GM12875 (cell line): ENCODE measurements around the gene PRKAB1.

Experiments
- H3K4me3 ChIP-seq: one replicate; pipeline ENCODE4 v1.5.1; 2011; ENCODE audit warnings: low read depth, low read length, control low read depth
- TF ChIP-seq, protein P1 (sequence below): IDR thresholded peaks from 2 replicates; pipeline ENCODE4 v1.5.1; 2011; ENCODE audit warnings: low read depth, mild to moderate bottlenecking, control low read depth, inconsistent platforms, low read length, moderate library complexity, borderline replicate concordance; ENCODE audit not compliant: insufficient read depth

The PRKAB1 gene

DNA sequence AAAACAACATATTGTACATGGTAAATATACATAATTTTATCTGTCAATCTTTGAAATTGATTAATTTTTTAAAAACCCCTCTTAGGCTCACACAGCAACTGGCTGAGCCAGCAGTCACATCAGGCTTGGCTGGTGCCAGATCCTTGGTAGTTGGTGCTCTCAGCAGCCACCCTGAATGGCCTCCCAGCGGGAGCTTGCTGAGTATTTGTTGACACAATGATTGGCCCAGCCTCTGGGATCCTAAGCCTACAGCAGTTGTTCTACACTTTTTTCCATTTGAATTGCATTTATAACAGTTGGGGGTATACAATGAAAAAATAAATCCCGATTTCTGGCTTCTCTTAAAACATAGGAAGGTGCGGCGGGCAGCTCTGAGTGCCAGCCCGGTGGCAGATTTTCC is 11.1 kb downstream of the PRKAB1 start:
- TF ChIP-seq, protein P1, sequence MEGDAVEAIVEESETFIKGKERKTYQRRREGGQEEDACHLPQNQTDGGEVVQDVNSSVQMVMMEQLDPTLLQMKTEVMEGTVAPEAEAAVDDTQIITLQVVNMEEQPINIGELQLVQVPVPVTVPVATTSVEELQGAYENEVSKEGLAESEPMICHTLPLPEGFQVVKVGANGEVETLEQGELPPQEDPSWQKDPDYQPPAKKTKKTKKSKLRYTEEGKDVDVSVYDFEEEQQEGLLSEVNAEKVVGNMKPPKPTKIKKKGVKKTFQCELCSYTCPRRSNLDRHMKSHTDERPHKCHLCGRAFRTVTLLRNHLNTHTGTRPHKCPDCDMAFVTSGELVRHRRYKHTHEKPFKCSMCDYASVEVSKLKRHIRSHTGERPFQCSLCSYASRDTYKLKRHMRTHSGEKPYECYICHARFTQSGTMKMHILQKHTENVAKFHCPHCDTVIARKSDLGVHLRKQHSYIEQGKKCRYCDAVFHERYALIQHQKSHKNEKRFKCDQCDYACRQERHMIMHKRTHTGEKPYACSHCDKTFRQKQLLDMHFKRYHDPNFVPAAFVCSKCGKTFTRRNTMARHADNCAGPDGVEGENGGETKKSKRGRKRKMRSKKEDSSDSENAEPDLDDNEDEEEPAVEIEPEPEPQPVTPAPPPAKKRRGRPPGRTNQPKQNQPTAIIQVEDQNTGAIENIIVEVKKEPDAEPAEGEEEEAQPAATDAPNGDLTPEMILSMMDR, result no peak

DNA sequence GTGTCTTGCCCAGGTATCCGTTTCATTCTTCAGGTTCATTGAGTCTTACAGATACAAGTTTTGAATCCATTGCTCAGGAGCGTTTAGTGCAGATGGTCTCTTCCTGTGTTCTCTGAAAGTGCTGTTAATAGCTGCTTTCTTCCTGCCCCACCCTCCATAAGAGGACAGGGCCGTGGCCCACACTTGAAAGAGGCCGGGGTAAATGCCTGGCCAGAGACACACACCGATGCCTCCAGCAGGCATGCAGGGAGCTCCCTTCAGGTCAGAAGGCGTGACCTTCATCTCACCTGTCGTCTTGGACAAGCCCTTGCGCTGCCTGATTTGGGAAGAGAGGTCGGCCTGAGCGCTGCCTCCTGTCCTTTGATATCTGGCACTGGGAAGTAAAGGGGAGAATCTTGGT is 11.6 kb downstream of the PRKAB1 start:
- TF ChIP-seq, protein P1, result no peak
- no peak overlapping the region for H3K4me3 ChIP-seq

More for the DNA sequence above, 11.1 kb downstream of the PRKAB1 start:
- no peak overlapping the region for H3K4me3 ChIP-seq

DNA sequence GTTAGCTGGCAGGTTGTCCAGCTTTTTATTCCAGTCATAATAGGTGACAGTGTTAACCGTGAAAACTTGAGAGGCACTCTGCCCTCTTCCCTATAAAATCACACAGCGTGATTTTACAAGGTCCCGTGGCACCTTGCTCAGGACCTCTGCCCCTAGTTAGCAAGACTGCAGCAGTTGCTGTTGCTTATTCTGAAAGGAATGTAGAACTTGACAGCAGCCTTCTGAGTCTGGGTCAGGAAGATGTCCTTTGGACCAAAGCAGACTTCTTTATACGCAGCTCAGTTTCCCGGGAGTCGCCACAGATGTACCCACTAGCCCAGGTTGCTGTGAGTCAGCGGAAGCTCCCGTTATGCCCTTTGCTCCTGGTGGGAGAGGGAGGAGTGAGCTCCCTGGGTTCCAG is 13.2 kb downstream of the PRKAB1 start:
- H3K4me3 ChIP-seq, result no peak overlapping the region
- TF ChIP-seq, protein P1, result no peak

DNA sequence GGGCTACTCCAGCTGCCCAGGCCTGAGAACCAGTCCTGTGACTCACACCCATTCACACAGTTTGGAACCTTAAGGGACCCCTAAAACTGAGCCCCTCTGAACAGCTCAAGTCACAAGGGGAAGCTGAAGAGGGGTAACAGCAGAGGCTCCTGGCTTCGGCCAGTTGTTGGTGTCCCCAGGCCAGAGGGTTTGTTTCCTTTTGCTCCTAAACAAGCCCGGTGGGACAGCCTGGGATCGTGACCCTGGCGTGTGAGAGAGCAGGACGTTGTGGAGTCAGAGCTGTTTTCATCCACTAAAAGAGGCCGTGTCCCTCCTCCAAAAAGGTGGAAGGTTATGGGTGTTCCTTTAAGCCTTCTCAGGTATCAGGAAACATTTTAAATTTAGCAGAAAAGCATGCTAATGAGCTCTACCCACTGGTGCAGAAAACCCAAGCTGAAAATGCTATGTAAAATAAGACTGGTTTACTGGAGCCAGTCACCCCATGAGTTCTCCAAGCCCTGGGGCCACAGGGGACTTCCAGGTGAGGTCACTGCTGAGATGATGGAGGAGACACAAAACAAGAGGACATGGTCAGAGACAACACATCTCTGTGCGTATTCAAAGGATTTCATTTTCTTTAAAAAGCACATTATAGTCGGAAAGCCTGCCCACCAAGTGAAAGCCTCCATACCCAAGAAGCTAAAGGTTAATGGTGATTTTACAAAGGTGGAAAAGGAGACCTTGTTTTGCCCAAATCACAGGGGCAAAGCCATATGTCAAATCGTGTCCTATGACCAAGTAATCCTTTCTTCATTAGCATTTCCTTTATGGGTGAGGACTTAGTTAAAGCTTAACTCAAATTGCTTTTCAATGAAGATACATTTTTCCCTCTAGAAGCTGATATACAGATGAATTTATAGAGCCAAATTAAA is 14.1 kb downstream of the PRKAB1 start:
- TF ChIP-seq, protein P1, result no peak
- no peak overlapping the region for H3K4me3 ChIP-seq

DNA sequence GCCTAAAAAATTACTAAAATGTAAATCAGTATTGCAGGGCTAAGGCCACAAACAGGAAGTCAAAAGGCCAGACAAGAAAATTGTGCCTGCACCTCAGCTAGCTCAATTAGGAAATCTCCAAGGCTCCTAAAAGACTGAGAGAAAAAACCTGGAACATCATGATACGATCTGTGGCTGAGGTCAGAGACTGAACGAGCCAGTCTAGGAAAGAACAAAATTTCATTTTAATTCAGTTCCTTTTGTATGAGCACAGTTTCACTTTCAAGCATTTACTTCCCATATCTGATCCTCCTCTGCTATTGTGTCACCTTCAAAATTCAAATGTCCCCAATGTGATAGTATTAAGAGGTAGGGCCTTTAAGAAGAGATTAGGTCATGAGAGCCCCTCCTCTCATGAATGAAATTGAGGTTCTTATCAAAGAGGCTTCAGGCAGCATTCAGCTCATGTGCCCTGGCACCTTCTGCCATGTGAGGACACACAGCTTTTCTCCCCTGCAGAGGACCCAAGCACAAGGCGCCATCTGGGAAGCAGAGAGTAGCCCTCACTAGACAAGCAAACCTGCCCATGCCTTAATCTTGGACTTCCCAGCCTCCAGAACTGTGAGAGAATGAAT is 14.8 kb downstream of the PRKAB1 start:
- H3K4me3 ChIP-seq, result no peak overlapping the region
- TF ChIP-seq, protein P1, result no peak

DNA sequence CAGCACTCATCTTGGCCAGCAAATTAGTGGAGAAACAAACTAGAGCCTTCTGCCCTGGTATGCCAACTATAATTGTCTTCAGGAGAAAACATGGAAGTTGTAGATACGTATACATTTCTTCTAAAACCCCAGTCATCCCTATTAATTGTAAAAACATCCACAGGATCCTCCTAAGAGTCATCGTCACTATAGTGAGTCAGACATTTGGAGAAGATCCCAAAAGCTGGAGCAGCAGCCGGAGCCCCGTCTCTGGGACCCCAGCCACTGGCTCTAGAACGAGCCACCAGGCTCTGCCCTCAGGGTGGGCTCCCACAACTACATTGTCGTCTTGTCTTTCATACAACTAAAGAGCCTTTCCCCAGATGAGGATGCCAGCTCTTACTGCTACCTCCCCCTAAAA is 15.5 kb downstream of the PRKAB1 start:
- TF ChIP-seq, protein P1, result no peak
- no peak overlapping the region for H3K4me3 ChIP-seq

DNA sequence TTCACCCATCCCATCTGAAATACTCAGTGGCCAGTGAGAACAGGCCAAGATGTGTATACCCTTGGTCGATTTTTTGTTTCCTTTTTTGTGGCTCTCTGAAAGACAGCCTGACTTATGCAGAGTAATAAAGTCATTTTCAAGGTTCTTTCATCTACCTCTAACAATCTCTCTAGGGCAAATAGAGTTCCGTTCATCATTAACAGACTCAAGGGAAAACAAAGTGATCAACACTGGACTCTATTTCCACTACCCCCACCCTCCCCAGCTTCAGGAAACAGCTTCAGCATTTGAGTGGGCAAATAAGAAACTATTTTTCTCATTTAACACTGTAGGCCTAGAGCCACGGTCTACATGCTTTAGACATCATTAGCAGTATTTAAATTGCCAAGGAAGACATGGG is 15.9 kb downstream of the PRKAB1 start:
- TF ChIP-seq, protein P1, result no peak
- no peak overlapping the region for H3K4me3 ChIP-seq
